RCC 7860 (cell line): ENCODE measurements around the gene SLC25A6.
"Not testable (repeated sequence)": the region's sequence is repeated elsewhere in the genome, so short reads cannot be mapped to it uniquely, and the experiment has no call there.

ENCODE experiments used
- DNase-seq: peaks from one replicate; pipeline ENCODE4 v3.0.0-alpha.2; 2015; ENCODE audit warnings: low spot score
- FAIRE-seq: peaks from 2 replicates; lab custom pipeline; 2012; peaks lifted over from hg19 to GRCh38; lab: Jason Lieb, UNC

Gene SLC25A6

GRCh38 chrX:1355131-1356046 lies 36.5 kb downstream of the SLC25A6 start:
- DNase-seq (no peak), FAIRE-seq (no peak)

DNA sequence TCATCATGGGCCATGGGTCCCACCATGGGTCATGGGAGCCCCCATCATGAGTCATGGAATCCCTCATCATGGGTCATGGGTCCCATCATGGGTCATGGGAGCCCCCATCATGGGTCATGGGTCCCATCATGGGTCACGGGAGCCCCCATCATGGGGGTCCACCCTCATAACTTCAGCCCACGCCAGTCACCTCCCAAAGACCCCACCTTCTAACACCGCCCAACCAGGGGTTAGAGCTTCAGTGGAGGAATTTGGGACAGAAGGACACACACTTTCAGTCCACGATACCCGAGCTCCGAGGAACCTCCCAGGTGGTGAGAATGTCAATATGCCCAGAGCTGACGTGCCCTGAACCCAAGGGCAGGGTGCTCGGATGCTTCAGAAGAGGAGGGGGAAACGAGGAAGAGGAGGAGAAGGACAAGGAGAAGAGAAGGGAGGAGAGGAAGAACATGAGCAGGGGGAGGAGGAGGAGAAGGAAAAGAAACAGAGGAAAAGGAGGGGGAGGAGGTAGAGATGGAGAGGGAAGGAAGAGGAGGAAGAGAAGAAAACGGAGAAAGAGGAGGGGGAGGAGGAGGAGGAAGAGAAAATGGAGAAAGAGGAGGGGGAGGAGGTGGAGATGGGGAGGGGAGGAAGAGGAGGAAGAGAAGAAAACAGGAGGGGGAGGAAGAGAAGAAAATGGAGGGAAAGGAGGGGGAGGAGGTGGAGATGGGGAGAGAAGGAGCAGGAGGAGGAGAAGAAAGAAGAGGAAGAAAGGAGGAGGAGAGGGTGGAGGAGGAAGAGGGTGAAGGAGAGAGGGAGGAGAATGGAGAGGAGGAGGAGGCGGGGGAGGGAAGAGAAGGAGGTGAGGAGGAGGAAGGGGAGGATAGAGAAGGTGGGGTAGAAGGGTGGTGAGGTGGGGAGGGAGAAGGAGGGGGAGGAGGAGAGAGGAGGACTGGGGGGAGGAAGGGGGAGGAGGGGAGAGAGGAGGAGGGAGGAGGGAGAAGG lies 37.6 kb downstream of the SLC25A6 start:
- FAIRE-seq = no peak

DNA sequence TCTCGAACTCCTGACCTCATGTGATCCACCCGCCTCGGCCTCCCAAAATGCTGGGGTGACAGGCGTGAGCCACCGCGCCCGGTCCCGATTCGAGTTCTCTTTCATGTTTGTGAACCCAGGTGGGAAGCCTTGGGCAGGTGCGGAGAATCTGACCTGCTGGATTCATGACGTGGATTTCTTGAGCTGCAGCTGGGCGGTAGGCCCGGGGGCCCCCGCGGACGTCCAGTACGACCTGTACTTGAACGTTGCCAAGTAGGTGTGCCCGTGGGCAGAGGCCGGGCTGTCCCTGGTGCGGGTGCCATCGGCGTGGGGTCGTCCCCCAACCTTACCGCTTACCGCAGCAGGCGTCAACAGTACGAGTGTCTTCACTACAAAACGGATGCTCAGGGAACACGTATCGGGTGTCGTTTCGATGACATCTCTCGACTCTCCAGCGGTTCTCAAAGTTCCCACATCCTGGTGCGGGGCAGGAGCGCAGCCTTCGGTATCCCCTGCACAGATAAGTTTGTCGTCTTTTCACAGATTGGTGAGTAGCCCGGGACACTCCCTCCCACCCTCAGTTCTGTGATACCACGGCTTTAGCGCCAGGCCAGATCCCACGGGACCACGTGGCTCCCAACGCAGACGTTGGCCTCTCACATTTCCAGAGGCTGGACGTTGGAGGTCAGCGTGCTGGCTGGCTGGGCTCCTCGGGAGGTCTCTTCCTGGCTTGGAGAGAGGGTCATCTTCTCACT lies 39.8 kb downstream of the SLC25A6 start:
- FAIRE-seq = no peak
- no peak for DNase-seq

More for the DNA sequence above, 37.6 kb downstream of the SLC25A6 start:
- DNase-seq = no peak

- FAIRE-seq = not testable (repeated sequence)
Observed at GRCh38 chrX:1349606-1350005, 42.3 kb downstream of the SLC25A6 start.

GRCh38 chrX:1341545-1342184 lies 50.2 kb downstream of the SLC25A6 start:
- FAIRE-seq (no peak), DNase-seq (no peak)

More at GRCh38 chrX:1349606-1350005, 42.3 kb downstream of the SLC25A6 start:
- DNase-seq = not testable (repeated sequence)

GRCh38 chrX:1336948-1337779 lies 54.7 kb downstream of the SLC25A6 start:
- DNase-seq (no peak), FAIRE-seq (no peak)

GRCh38 chrX:1336331-1336943 lies 55.5 kb downstream of the SLC25A6 start, which contains the start of gene IL3RA:
Gene IL3RA (plus strand): TSS chrX:1336785. CDS start chrX:1341766, 4,981 bp downstream.
- FAIRE-seq (no peak), DNase-seq (no peak)
